Measurements from ENCODE around the gene SHOC2.
A peak's percentile ranks its signal among the peaks of the same experiment; 100 is the strongest.
"Not testable (repeated sequence)": the region's sequence is repeated elsewhere in the genome, so short reads cannot be mapped to it uniquely, and the experiment has no call there.

SHOC2 gene

DNA sequence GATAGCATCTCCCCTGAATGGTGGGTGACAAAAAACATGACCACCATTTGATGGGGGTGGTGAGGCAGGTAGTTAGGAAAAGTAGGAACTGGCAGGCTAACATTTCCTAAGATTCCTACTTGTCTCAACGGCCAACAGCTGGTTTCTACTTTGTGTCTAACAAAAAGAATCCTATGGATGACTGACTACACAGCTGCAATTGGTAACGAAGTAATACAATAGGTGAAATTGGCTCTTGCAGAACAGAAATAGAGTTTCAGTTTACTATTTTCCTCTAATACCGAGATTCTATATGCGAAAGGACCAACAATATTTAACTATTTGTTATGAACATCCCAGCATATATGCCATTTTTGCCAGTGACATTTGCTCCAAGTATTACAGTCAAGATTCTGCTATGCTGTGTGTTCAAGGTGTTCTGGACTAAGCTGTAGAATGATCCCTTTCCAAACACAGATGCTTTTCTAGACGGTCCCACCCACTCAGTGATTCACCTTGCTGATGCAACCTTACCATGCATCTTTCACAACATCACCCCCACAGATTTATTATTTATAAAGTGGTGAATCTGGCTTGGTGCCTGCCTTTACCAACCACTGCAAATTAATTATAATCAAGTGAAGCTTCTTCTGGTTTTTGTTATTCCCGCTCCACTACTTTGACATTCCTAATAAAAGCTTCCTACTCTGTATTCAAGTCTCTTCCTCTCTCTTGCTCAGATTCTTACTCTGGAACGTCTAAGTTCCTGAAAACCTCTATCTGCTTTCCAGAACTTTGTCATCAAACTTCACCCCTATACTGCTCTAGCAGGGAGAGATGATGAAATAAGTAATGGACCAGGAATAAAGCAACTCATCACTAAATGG, 17.2 kb upstream of the SHOC2 start:
- DNase-seq, result peak in 1 of 56 donors; percentile 13

DNA sequence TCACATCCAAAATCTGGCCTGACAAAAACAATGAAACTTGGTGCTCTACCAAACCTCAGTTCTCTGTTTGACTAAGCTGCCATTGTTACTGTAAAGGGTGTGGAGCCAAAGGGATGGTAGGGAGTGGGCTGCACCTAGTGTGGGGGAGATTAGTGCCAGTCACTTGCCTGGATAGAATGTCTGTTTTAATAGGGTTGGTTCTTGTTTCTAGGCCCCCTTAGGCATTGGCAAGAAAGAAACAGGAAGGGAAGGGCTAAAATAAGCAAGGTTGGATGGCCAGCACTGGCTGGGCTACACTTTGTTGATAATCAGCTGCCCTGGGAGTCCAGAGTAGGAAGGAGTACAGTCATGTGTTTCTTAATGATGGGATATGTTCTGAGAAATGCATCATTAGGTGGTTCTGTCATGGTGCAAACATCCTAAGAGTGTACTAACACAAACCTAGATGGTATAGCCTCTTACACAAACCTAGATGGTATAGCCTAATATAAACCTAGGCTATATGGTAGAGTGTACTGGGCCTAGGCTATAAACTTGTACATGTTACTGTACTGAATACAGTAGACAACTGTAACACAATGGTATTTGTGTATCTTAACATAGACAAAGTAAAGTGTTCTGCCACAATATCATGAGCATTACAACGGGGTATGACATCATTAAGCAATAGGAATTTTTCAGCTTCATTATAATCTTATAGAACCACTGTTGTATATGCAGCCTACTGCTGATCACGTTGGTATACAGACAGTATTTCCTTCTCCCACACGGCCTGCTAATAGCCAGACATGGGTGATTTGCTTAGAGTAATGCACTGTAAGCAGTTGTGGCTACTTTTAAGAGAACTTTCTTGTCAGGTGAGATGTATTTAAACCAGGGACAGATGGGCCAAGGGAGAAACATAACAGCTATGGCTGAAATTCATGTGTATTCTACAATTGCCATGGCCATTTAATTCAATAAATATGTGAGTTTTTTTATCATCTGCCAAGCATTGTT, 15.8 kb upstream of the SHOC2 start:
- DNase-seq, result no peak

DNA sequence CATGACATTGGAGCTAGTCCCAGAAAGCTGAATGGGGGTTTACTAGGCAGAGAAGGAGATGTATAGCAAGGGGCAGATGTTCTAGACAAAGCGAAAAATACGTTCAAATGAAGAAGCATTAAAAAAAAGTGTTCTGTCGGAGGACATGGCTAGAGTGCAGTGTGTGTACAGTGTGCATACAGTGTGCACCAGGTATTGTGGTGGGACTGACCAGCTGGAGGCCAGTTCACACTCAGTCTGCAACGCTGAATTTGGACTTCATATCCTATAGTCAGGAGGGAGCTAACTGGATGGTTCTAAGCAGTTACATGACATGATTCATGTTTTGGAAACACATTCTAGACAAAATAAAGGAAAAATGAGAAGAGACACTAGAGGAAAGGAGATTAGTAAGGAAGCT, 9.3 kb upstream of the SHOC2 start:
- DNase-seq, result no peak

DNA sequence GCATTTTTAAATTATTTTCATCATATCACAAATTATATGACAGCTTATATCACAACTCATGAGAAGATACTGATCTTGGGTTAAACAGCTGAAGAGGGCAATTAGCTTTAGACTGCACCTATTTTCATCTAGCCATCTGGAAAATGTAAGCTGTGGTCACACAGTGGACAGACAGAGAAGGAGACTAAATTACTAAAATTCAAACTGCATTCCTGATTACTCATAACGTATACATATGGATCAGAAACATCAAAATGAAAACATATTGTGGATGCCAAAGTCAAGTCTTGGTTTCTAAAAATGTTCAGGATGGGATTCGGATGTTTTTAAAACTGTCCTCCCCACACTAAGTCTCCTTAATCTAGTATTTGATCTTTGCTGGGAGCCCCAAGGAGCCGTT, 7.0 kb upstream of the SHOC2 start:
- DNase-seq, result no peak

DNA sequence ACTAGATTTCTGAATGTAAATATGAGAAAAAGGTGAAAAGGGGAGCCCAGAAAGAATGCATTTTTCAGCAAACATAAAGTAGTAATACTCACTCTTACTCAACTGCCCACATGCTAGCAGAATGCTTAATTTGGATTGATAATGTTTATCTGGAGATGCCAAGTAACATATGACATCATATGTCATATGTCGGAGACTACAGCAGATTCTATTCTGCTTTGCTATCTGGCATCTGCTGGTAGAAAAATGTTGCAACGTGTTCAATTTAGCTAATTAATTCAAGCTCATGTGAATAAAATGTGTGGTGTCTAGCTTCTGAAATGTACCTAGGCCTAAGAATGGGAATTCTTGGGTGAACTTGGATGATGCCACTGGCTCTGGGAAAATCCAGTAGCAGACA, 5.0 kb upstream of the SHOC2 start:
- no peak for DNase-seq

DNA sequence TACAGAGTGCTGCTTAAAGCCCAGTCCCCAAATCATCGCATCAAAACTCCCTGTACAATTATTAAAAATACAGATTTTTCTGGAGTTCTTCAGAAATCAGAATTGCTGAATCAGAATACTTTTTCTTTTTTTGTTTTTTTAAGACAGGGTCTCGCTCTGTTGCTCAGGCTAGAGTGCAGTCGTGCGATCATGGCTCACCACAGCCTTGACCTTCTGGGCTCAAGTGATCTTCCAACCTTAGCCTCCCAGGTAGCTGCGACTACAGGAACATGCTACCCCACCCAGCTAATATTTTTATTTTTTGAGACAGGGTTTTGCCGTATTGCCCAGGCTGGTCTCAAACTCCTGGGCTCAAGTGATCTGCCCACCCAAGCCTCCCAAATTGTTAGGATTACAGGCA, 4.4 kb upstream of the SHOC2 start:
- no peak for DNase-seq

DNA sequence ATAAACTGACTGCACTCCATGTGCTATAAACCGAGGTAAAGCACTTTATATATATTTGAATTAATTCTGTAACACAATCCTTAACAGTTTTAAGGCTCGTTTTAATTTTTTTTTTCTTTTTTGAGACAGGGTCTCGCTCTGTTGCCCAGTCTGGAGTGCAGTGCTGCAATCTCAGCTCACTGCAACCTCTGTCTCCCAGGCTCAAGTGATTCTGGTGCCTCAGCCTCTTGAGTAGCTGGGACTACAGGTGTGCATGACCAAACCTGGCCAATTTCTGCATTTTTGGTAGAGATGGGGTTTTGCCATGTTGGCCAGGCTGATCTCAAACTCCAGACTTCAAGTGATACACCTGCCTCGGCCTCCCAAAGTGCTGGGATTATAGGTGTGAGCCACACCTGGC, 3.8 kb upstream of the SHOC2 start:
- not testable (repeated sequence) for DNase-seq

DNA sequence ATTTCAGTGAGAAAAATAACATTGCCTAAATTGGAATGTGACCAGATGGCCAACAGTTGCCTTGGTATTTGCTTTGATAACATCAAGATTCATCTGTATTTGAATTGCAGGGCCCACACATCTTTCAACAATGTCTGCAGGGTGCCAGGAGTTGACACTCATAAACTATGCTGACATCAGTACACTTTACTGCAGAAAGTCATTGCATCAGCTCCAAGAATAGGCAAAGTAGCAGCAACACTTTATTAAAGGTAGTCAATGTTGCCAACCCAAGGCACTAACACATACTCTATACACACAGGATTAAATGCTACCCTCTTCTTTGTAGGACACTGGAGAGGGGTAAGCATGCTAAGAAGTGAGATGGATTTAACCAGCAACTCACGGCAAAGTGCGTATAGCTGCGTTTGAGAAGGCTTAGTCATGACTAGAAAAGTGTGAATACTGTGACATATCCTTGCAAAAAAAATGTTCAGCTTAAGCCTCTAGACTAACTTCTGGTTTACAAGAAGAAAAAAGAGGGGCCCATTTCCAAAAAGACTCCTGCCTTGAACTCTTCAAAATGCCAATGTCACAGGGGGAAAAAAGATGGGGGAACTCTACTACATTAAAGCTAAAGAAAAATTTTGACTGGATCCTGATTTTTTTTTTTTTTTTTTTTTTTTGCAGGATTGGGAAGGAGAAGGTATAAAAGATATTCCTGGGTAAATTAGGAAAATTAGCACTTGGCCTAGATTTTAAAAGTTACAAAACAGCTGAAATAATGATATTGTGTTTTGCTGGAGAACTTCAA, 2.7 kb upstream of the SHOC2 start:
- peak in 2 of 56 donors; percentile 17 to 42 for DNase-seq

DNA sequence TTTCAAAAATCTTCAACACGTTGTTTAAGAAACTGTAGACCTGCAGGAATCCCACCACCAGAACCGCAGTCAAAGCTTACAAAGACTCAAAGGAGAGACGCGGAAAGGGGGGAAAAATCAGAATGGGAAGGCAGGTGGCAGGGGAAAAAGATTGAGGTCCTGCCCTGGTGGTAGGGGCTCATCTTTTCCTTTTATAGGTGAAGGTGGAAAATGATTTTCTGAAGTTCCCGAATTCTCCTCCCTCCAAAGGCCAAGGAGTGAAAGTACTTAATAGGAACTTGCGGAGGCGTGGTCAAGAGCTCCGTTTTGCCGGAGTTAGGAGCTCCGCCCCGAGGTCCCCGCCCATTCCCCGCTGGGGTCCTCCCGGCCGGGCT, 1.1 kb upstream of the SHOC2 start:
- DNase-seq, result peak in 11 of 56 donors; percentile 42 to 87 (median 81)

DNA sequence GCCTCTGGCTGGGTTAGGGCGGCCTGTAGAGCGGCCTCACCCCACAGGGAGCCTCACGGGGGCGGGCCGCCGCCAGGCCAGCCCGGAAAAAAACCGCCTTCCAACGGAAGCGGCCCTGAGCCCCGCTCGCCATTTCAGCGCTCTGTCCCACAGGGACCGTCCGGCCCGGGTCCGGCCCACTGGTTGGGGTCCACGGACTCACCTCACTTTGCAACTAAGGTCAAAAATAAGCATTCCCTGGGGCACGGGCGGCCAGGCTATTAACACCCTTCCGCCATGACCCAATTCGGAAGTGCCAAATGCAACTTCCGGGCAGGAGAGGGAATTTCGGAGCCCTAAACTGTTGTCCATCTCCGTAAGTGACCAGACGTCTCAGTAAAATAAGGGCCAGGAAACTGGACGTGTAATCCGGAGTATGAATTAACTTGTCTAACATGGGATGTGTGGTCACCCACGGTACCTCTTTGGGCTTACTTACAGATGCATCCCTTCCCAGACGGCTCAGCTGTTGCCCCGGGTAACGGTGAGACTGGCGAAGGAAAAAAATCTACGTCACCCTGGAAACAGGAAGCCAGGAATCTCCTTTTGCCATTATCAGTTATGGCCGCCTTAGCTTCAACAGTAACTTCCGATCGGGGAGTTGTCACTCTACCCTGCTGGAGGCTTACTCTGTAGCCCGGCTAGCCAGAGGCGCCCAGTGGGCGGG, 608 bp upstream of the SHOC2 start, which contains the start of gene BBIP1:
TSS of gene BBIP1 (minus strand) at position 538 of the 706 bp plus-strand sequence. CDS start 1,023 bp downstream, outside the sequence.
- peak in 49 of 56 donors; percentile 69 to 100 (median 84) for DNase-seq

DNA sequence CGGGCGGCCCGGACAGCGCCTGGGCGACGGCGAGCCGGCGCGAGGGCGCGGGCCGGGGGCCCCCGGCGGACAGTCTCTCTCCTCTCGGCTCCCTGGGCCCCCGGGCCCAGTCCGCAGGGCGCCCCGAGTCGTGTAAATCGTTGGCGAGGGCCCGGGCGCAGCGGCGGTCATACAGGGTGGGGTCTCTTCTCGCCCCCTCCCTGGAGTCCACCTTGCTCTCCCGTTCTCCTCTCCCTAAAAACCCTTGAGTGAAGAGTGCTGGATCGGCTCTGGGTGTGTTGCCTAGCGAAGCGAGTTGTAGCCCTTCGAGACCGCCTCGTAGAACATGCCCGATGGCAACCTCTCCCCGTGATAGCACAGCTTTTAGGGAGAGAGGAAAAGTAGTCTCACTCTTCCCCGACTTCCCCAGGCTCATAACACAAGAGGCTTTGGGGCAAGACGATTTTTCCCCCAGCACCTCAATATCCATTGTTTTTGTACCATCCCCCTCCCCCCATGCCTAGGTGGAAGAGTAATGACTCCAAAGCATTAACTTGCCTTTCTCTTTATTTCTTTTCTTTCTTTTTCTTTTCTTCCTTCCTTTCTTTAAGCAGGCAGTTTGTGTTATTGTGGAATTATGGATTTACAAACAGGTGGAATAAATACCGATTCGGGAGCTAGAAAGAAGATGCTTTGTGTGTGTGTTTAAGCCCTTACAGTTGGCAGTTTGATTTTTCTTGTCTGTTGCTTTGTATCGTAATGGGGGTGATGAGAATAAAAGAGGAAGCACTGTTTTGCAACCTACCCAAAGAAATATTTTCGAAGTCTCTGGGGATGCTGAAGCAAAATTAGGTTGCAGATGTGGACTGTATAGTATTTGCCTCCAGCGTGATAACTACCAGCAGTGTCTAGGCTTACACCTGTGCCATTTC, 822 bp downstream of the SHOC2 start:
- DNase-seq, result peak in 18 of 56 donors; percentile 5 to 56 (median 28)

DNA sequence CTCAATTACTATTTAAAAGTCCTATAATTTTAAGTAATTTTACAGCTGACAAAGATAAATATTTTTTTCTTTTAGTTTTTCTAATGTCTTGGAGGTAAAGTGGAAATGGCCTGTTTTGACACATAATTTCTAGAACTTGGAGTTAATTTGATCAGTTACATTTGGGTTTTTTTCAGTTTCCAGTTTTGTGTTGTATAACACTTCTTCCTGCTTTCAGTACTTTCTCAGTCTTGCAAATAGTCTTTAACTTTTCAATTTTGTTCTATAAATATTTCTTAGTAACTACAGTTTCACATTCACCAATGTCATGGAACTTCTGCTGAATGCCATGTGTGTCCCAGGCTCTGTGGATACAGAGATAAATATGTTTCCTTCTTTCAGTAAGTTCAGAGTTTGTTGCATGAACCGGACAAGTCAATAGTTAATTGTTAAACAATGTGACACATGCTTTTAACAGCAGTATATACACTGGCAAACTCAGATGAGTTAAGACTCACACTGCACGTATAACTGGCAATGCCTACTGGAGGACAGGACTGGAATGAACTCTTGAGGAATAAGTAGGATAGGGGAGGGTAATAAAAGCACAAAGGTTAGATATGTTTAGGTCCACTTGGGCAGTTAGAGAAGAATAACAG, 4.6 kb downstream of the SHOC2 start:
- DNase-seq, result no peak

DNA sequence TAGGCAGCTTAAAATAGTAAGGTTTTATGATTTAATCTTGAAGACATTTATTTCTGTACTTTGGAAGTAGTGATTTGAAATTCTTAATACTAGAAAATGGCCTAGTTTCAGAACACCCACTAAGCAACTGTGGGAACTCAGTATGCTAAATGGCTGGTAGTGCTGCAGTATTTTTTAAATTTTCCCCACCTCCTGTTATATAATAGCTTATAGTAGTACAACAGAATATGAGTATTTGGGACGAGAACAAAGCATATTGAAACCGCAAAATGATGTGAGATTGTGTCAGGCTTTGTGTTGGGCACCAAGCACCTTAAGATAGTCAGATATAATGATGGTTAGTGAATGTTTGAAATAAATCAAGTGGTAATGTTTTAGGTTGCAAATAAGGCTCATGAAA, 8.1 kb downstream of the SHOC2 start:
- no peak for DNase-seq

DNA sequence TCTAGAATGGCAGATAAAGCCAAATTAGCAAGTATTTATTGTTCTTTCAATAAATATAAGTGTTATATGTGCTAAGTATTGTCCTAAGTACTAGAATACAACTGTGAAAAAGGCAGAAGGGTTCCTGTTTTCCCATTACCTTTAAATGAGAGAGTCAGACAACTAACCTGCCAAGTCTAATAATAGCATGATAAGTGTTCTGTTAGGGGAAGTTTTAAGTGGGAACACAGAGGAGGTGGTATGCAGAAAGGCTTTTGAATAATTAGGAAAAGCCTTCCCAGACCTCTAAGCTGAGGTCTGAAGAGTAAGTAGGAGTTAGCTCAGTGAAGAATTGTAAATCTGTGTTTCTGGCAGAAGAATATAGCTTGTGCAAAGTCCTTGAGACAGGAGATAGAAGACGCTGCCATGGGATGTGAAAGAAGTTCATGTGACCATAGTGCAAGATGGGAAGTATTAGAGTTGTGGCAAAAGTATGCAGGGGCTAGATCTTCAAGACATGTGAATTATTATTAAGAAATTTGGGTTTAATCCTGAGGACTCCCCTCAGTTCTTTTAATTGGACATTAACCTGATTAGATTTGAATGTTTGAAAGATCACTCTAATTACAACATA, 12.5 kb downstream of the SHOC2 start:
- no peak for DNase-seq

DNA sequence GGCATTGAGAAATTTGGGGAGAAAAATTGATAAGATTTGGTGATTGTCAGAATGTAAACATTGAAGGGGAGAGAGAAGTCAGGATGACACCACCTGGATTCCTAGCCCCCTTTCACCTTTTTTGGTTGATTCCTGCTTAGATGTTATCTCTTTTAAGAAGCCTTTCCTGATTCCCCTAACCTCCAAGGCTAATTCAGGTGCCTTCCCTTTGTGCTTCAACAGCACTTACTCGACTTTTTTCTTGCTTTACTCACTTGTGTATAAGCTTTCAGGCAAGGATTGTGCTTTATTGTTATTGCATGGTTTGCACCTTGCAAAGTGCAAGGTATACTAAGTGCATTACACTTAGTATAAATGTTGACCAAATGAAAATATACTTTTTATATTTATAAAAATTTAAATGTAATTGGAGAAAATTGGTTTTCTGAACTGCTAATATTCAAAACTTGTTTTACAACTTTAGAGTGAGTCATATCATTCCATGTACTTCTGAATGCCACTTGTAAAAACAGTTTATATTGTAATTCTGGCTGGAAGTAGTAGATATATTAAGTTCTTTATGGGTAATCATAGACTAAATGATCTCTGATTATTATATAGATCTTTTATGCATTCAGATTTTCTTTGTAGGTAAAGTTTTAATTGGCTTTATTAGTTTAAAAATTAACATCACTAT, 13.2 kb downstream of the SHOC2 start:
- no peak for DNase-seq

DNA sequence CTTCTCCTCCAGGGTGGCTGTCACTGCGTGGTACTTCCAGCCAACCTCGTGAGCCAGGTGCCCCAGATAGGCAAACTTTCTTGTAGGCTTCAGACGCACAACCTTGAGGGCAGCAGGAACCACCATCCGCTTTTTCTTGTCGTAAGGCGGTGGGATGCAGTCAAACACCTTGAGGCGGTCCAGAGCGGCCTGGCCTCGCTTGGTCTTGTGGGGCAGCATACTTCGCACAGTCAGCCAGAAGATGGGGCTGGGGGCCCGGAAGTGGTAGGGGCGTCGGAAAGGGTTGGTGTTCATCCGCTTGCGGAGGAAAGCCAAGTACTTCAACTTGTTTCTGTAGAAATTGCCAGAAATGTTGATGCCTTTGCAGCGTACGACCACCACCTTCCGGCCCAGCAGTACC, 17.4 kb downstream of the SHOC2 start:
- no peak for DNase-seq

DNA sequence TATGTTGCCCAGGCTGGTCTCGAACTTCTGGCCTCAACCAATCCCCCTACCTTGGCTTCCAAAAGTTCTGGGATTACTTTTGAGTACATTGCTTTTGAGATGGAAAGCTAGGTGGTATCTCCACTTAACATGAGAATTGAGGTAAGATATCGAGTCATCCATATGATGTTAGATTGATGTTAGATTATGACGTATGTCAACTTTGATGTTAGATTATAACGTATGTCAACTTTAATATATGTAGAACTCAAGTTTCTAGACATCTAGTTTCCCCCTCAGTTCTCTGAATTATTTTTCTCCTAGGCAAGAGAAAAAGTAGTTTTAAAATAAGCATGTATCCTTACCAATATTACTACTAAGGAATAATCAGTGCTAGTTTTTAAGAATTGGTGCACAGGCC, 20.0 kb downstream of the SHOC2 start:
- no peak for DNase-seq

All from amygdala (tissue), 56 donors.